OCI-LY3 (cell line): ENCODE data around the gene UCKL1.
"Not testable (repeated sequence)": the region's sequence is repeated elsewhere in the genome, so short reads cannot be mapped to it uniquely, and the experiment has no call there.

Source experiments
- H2AFZ ChIP-seq: fragments of 200-600, 300-600 bp; shearing (Covaris generic); 2 replicates; pipeline ENCODE4 v1.6.0; 2014; ENCODE audit warnings: antibody characterized with exemption, low read depth, low read length
- H3K27ac ChIP-seq: fragments of 200-600, 300-600 bp; sonication (generic); 2 replicates; pipeline ENCODE4 v1.5.1; 2014; ENCODE audit warnings: mild to moderate bottlenecking, low read length, moderate library complexity, mixed read lengths
- H3K27me3 ChIP-seq: fragments of 200-600, 300-600 bp; sonication (generic); 2 replicates; pipeline ENCODE4 v1.6.1; 2014; ENCODE audit warnings: low read depth, low read length, mixed read lengths
- H3K36me3 ChIP-seq: fragments of 200-600, 300-600 bp; sonication (generic); replicated peaks from 2 replicates; pipeline ENCODE3; 2014; ENCODE audit warnings: low read depth, low read length, mixed read lengths
- H3K4me1 ChIP-seq: fragments of 300-600, 200-600 bp; sonication (generic); 2 replicates; pipeline ENCODE4 v1.6.1; 2014; ENCODE audit warnings: low read length, mixed read lengths
- H3K4me2 ChIP-seq: fragments of 200-600, 300-600 bp; sonication (generic); 2 replicates; pipeline ENCODE4 v1.6.1; 2014; ENCODE audit warnings: low read length, mixed read lengths
- H3K4me3 ChIP-seq: fragments of 300-600, 200-600 bp; sonication (generic); 2 replicates; pipeline ENCODE4 v1.5.1; 2014; ENCODE audit warnings: antibody characterized with exemption, mild to moderate bottlenecking, low read length, moderate library complexity
- H3K79me2 ChIP-seq: fragments of 300-600, 200-600 bp; shearing (Covaris generic); 2 replicates; pipeline ENCODE4 v1.6.1; 2014; ENCODE audit warnings: mild to moderate bottlenecking, low read length, mixed read lengths
- H3K9ac ChIP-seq: fragments of 300-600, 200-600 bp; shearing (Covaris generic); 2 replicates; pipeline ENCODE4 v1.6.0; 2014; ENCODE audit warnings: mild to moderate bottlenecking, low read length, moderate library complexity
- H3K9me3 ChIP-seq: fragments of 200-600, 300-600 bp; shearing (Covaris generic); 2 replicates; pipeline ENCODE4 v1.6.1; 2014; ENCODE audit warnings: low read length, mixed read lengths; ENCODE audit not compliant: insufficient read depth
- H4K20me1 ChIP-seq: fragments of 200-600, 300-600 bp; sonication (generic); 2 replicates; pipeline ENCODE4 v1.6.1; 2016; ENCODE audit warnings: low read length, mixed read lengths; ENCODE audit not compliant: insufficient read depth
- CTCF ChIP-seq: fragments of 200-600, 300-600 bp; sonication (generic); IDR thresholded peaks from 2 replicates; pipeline ENCODE4 v1.5.1; 2014; ENCODE audit warnings: antibody characterized with exemption, low read length, low read depth
- EZH2phosphoT487 ChIP-seq: fragments of 200-600 bp; shearing (Covaris generic); IDR thresholded peaks from 2 replicates; pipeline ENCODE4 v1.6.1; 2018; ENCODE audit warnings: antibody characterized with exemption, mixed run types, low read depth

The UCKL1 gene

GRCh38 chr20:63973160-63973479 is 16.9 kb upstream of the UCKL1 start:
- Histone ChIP-seq H3K4me2 (no peak overlapping the region), H3K27ac (no peak overlapping the region), H3K4me1 (peaks cover 24% of the 10 kb centered on the region), H2AFZ (no peak overlapping the region), H3K36me3 (peaks cover 16% of the 10 kb centered on the region), H3K9ac (no peak overlapping the region), H4K20me1 (peaks cover 4% of the 10 kb centered on the region; the same call in 1 of the 2 replicates), H3K27me3 (0 out of 2 replicates have a peak, but pooled peaks cover 4% of the 10 kb centered on the region), H3K79me2 (peaks cover 20% of the 10 kb centered on the region), H3K4me3 (no peak overlapping the region), H3K9me3 (no peaks in the 10 kb centered on the region)
- no peak for TF ChIP-seq EZH2phosphoT487

- Histone ChIP-seq H3K4me2 (no peak overlapping the region), H3K36me3 (peaks cover 16% of the 10 kb centered on the region), H2AFZ (no peak overlapping the region), H3K9me3 (no peaks in the 10 kb centered on the region), H3K9ac (no peak overlapping the region), H3K4me3 (no peak overlapping the region), H3K4me1 (peaks cover 18% of the 10 kb centered on the region), H4K20me1 (no peaks in the 10 kb centered on the region), H3K27me3 (0 out of 2 replicates have a peak, but pooled peaks cover 4% of the 10 kb centered on the region), H3K27ac (no peak overlapping the region), H3K79me2 (peaks cover 17% of the 10 kb centered on the region)
- TF ChIP-seq CTCF: no peak
Measured at GRCh38 chr20:63972312-63973159, 16.3 kb upstream of the UCKL1 start.

GRCh38 chr20:63971960-63972311 is 15.7 kb upstream of the UCKL1 start:
- Histone ChIP-seq H3K79me2 (peaks cover 16% of the 10 kb centered on the region), H3K4me1 (peaks cover 15% of the 10 kb centered on the region), H3K36me3 (peaks cover 13% of the 10 kb centered on the region)
- not testable (repeated sequence) for H3K27ac ChIP-seq, H2AFZ ChIP-seq, H4K20me1 ChIP-seq, H3K27me3 ChIP-seq, H3K4me2 ChIP-seq, H3K9ac ChIP-seq, H3K4me3 ChIP-seq, H3K9me3 ChIP-seq

- H3K9ac ChIP-seq: no peak overlapping the region
- peaks cover 17% of the 10 kb centered on the region for H3K36me3 ChIP-seq
- peaks cover 15% of the 10 kb centered on the region for H3K4me1 ChIP-seq
- peak overlapping the region; percentile 92; the same call in 1 of the 2 replicates for H3K4me3 ChIP-seq
- H4K20me1 ChIP-seq: no peaks in the 10 kb centered on the region
- no peaks in the 10 kb centered on the region for H3K9me3 ChIP-seq
- no peak overlapping the region for H3K27ac ChIP-seq
- peaks cover 16% of the 10 kb centered on the region for H3K79me2 ChIP-seq
- H3K4me2 ChIP-seq: peak overlapping the region; percentile 97
- no peak overlapping the region for H2AFZ ChIP-seq
- TF ChIP-seq CTCF (no peak), EZH2phosphoT487 (no peak)
- 0 out of 2 replicates have a peak, but pooled peaks cover 4% of the 10 kb centered on the region for H3K27me3 ChIP-seq
Measured at GRCh38 chr20:63970714-63971431, 14.7 kb upstream of the UCKL1 start.
